ENCODE results near the gene UTP3. TPM values are rescaled to one million over a fixed set of nuclear protein-coding genes. Genes with fewer than 3 reads are reported as not detected.
"Not testable (repeated sequence)": the region's sequence is repeated elsewhere in the genome, so short reads cannot be mapped to it uniquely, and the experiment has no call there.

UTP3 gene
- total RNA-seq, 1 donor from 2014 or later = 26.1 TPM

GRCh38 chr4:70714079-70714887, 26.0 kb downstream of the UTP3 start:
- DNase-seq (ENCODE audit: low spot score) = no peak

- DNase-seq (ENCODE audit: low spot score) = no peak
Measured at GRCh38 chr4:70715097-70715496, 26.8 kb downstream of the UTP3 start.

DNA sequence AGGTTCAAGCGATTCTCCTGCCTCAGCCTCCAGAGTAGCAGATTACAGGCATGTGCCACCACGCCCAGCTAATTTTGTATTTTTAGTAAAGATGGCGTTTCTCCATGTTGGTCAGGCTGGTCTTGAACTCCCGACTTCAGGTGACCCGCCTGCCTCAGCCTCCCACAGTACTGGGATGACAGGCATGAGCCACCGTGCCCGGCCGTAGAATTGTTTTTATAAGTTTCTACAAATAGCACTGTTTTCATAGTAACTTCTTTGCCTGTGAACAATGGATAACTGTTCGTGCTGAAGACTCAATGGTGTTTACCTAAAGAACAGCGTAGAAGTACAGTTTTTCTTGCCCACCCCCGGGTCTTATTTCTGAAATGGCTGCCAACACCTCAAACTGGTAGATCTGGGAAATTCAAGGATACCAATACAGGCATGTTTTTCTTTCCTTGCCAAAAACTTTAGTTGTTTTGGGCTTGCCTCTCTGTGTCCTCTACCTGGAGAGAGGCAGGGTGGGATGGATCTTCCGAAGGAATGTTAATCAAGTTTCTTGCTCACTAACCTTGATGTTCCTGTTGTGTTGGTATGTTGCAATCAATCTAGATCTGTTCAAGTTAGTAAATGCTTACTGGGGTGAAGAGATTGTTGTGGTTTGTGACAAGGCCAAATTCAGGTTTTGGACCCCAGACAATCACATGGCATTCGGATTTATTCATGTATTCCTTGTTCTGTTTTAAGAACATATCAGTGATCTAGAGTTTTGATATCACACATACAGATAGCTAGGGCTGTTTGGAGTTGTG, 30.7 kb downstream of the UTP3 start:
- no peak for DNase-seq (ENCODE audit: low spot score)

- DNase-seq (ENCODE audit: low spot score) = no peak
Measured at GRCh38 chr4:70721747-70722146, 33.4 kb downstream of the UTP3 start, which contains the start of gene RUFY3. TSS of gene RUFY3 (plus strand) at chr4:70721964. CDS start at chr4:70722574, 610 bp downstream.

- DNase-seq (ENCODE audit: low spot score) = no peak
Measured at GRCh38 chr4:70722199-70722791, 34.0 kb downstream of the UTP3 start.

DNA sequence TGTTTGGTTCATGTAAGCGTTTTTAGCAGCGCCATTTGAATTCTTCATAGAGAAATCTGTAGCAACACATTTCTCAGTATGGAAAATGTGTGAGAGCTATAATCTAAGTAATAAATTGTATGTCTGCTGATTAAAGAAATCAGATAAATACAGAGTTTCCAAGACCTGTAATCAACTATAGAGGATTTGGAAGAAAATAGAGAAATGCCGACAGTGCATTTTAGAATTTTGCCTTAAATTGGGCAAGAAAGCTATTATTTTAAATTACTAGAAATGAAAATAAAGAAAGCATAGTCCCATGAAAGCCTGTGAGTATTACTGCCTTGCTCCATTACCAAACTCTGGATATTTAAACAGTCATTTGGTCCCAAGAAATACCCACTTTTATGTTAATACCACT, 36.1 kb downstream of the UTP3 start:
- DNase-seq (ENCODE audit: low spot score) = no peak

DNA sequence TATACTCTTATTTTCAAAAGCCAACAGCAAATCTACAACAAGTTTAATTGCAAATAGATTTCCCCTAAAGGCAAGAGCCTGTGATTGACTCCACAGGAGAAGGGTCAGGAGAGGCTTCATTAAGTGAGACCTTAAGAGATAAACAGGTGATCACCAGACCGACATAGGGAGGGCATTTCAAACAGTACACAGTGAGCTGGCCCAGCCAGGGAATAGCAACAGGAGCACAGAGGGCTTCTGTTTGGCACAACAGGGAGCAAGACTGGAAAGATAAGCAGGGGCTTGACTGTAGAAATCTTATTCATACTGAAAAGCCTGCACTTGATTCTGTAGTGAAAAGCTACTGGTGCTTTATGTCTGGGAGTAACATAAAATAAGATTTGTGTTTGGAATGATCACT, 37.3 kb downstream of the UTP3 start:
- DNase-seq (ENCODE audit: low spot score) = no peak

DNA sequence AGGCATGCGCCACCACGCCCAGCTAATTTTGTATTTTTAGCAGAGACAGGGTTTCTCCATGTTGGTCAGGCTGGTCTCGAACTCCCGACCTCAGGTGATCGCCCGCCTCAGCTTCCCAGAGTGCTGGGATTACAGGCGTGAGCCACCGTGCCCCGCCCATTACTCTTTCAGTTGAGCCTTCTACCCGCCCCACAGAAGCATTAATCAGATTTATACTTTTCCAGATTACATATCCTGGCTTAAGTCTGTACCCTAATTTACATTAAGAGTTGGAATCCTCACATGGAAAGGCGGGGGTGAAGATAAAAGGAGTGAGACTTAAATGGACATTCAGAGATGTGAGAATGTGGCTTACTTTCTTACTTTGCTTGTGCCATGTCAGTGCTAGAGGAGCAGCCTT, 38.2 kb downstream of the UTP3 start:
- not testable (repeated sequence) for DNase-seq (ENCODE audit: low spot score)

DNA sequence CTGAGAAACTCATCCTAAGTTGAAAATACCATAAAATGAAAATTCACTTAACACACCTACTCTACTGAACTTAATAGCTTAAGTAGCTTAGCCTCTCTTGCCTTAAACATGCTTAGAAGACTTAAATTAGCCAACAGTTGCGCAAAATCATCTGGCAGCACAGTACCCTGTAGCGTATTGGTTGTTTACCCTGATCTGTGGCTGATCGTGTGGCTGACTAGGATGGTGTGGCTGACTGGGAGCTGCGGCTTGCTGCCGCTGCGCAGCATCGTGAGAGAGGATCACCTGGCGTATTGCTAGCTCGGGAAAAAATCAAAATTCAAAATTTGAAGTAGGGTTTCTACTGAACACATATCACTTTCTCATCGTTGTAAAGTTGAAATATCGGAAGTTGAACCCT, 39.8 kb downstream of the UTP3 start:
- DNase-seq (ENCODE audit: low spot score) = no peak

GRCh38 chr4:70732878-70733277, 44.5 kb downstream of the UTP3 start:
- DNase-seq (ENCODE audit: low spot score) = not testable (repeated sequence)

- no peak for DNase-seq (ENCODE audit: low spot score)
Measured at GRCh38 chr4:70734168-70734954, 46.0 kb downstream of the UTP3 start.

DNA sequence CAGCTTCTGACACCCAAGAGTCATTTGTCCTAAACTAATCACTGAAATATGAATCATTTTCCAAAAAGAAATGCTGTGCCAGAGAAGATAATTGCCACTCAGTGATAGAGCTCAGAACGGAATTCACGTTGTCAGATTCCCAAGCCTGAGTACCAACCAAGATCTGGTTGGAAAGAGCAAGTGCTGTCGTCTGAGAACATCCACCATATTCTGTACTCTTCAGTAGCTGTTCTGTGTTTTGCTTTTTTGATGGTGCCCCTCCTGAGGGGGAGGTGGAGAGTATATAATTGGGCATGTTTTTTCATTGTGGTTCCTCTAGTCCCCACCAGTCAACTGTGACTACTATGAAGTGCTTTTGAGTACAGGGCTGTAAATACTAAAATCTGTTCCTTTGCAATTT, 46.6 kb downstream of the UTP3 start:
- no peak for DNase-seq (ENCODE audit: low spot score)

DNA sequence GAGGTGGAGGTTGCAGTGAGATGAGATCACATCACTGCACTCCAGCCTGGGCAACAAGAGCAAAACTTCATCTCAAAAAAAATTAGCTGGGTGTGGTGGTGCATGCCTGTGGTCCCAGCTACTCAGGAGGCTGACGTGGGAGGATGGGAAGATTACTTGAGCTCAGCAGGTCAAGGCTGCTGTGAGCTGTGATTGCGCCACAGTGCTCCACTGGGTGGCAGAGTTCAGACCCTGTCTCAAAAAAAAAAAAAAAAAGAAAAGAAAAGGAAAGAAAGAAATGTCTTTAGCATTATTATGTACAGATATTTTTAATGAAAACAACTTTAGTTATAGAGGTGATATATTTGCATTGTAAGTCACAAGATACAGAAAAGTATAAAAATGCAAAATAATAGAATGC, 47.6 kb downstream of the UTP3 start:
- not testable (repeated sequence) for DNase-seq (ENCODE audit: low spot score)

DNA sequence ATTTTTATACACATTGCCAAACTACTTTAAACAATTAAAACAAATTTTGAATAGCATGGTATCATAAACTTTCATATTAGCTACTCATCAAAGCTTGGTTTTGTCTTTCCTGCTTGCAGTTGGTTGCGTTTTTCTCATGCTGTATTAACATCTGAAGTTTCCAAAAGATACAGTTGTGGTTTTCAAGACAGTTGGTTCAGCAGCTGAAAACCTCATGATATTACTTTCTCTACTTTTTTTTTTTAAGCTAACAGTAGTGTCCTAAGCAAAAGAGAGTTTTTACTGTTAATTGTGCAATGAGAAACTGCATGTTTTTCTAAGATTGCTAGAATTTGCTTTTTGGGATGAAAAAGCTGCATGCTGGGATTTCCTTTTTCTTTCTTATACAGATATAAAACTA, 48.7 kb downstream of the UTP3 start:
- DNase-seq (ENCODE audit: low spot score) = no peak

GRCh38 chr4:70737409-70737808, 49.1 kb downstream of the UTP3 start:
- no peak for DNase-seq (ENCODE audit: low spot score)

DNA sequence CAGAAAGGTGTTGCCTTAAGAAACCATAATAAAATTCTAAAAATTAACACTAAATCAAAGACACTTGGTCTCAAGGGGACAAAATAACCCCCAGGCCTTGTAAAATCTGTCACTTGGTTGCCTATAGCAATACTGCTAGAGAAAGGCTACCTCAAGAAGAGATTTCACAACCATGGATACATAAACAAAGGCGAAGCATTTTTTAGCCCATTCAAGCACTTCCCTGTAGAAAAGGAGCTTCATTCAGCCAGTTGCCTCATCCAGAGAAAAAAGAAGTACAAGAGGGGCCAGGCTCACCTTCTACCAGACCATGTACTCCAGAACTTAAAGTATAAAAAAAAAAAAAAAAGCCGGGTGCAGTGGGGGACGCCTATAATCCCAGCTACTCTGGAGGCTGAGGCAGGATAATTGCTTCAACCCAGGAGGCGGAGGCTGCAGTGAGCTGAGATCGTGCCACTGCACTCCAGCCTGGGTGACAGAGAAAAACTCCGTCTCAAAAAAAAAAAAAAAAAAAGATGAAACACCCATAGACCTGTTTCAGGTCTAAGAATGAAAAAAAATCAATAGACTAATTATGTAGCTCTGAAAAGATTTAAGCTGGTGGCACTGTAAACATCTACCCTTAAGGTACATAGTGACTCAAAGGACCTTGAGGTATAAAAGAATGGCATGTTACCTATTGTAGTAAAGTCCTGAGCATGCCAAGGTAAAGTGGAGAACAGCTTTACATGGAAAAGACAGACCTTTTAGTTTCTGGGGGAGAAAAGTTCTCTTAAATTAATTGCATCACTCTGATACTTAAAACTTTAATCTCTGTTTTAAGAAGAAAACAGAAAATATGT, 51.4 kb downstream of the UTP3 start:
- DNase-seq (ENCODE audit: low spot score) = no peak

Data from mesenteric fat pad (tissue), 1 donor.